Measurements from ENCODE around the gene ZNF774. TPM values are rescaled to one million over a fixed set of nuclear protein-coding genes. Genes with fewer than 3 reads are reported as not detected.

The ZNF774 gene
- total RNA-seq, result 1.5 and 1.9 TPM in 2 replicates

GRCh38 chr15:90352107-90352893 is at the start of gene ZNF774:
ZNF774 (plus strand) TSS chr15:90352284; CDS start chr15:90354661, 2,377 bp downstream.

GRCh38 chr15:90387534-90388461 is 35.7 kb downstream of the ZNF774 start, which contains the start of gene IQGAP1:
IQGAP1 (plus strand) TSS chr15:90388242; CDS start chr15:90388342, 100 bp downstream.

Other genes starting within 250 kb of the ZNF774 start
- 48.8 and 66.0 TPM in 2 replicates for gene IDH2, start 249.8 kb upstream of the ZNF774 start, total RNA-seq
- gene SEMA4B, start 151.0 kb upstream of the ZNF774 start, total RNA-seq, result 19.9 and 25.6 TPM in 2 replicates
- 28.9 and 31.9 TPM in 2 replicates for gene CIB1, start 118.3 kb upstream of the ZNF774 start, total RNA-seq
- gene GDPGP1, start 118.1 kb upstream of the ZNF774 start, total RNA-seq, result 5.5 and 10.4 TPM in 2 replicates
- gene TTLL13, start 102.7 kb upstream of the ZNF774 start, total RNA-seq, result not detected in 2 replicates
- gene NGRN, start 86.6 kb upstream of the ZNF774 start, total RNA-seq, result 62.1 and 91.1 TPM in 2 replicates
- gene IQGAP1, start 36.0 kb downstream of the ZNF774 start, total RNA-seq, result 215 and 278 TPM in 2 replicates
- 12.4 and 17.7 TPM in 2 replicates for gene CRTC3, start 177.6 kb downstream of the ZNF774 start, total RNA-seq